ENCODE data around the gene NKX1-1.

DNA sequence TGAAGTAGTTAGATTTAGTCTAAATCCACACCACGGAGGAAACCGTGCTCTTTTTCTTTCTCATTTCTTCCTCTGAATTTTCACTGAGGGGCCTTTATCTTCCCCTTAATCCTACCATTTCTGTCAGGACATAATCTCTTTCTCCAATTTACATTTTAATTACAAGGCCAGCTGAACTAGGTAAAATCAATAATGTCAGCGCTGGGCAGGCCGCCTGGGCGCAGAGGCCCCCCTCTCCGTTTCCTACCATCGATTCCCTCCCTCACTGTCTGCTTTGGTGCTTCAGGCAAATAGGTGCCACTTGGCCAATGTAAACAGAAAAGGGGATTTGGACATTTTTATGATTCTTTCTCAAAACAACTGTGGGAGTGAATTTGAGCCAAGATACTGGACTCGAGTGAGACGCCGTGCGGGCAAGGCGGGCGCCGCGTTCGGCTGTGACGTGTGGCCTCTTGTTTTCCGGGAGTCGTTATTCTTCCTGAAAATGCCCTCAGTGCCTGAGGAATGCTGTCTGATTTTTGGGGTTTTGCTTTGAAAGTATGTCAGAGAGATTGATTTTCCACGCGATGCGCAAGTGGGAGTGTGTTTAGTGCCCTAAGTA is 36.7 kb downstream of the NKX1-1 start:
- TF ChIP-seq, protein P1, sequence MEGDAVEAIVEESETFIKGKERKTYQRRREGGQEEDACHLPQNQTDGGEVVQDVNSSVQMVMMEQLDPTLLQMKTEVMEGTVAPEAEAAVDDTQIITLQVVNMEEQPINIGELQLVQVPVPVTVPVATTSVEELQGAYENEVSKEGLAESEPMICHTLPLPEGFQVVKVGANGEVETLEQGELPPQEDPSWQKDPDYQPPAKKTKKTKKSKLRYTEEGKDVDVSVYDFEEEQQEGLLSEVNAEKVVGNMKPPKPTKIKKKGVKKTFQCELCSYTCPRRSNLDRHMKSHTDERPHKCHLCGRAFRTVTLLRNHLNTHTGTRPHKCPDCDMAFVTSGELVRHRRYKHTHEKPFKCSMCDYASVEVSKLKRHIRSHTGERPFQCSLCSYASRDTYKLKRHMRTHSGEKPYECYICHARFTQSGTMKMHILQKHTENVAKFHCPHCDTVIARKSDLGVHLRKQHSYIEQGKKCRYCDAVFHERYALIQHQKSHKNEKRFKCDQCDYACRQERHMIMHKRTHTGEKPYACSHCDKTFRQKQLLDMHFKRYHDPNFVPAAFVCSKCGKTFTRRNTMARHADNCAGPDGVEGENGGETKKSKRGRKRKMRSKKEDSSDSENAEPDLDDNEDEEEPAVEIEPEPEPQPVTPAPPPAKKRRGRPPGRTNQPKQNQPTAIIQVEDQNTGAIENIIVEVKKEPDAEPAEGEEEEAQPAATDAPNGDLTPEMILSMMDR (IDR thresholded peaks at IDR 0.05; ENCODE audit: borderline replicate concordance, extremely low read depth, low read length, poor library complexity, severe bottlenecking), result no peak
- TF ChIP-seq EZH2 (IDR thresholded peaks at IDR 0.05; ENCODE audit: borderline replicate concordance, low read depth, low read length, severe bottlenecking), result no peak
